COLO668 (cell line): ENCODE data around the gene NBPF3.
"Not testable (repeated sequence)": the region's sequence is repeated elsewhere in the genome, so short reads cannot be mapped to it uniquely, and the experiment has no call there.

ENCODE experiments used
- DNase-seq: peaks from one replicate; lab custom pipeline; 2025; ENCODE audit not compliant: unreplicated experiment; lab: John Stamatoyannopoulos, UW

The NBPF3 gene

DNA sequence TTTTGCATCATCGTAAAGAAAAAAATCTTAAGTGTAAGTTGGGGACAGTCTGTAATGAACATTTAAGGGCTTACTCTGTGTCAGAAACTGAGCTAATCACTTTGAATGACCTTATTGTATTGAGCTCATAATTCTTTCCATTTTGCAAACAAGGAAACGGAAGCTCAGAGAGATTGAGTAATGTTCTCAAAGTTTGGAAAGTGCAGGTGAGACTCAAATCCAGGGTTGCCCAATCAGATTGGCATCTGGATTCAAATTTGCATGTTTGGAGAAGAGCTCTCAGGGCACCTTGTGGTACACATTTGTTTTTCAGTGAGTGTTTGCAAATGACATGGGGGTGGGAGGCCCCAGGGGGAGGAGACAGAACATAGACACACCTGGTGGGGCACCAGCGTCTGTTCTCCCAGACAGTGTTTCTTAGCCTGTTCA is 77.2 kb downstream of the NBPF3 start:
- no peak for DNase-seq

DNA sequence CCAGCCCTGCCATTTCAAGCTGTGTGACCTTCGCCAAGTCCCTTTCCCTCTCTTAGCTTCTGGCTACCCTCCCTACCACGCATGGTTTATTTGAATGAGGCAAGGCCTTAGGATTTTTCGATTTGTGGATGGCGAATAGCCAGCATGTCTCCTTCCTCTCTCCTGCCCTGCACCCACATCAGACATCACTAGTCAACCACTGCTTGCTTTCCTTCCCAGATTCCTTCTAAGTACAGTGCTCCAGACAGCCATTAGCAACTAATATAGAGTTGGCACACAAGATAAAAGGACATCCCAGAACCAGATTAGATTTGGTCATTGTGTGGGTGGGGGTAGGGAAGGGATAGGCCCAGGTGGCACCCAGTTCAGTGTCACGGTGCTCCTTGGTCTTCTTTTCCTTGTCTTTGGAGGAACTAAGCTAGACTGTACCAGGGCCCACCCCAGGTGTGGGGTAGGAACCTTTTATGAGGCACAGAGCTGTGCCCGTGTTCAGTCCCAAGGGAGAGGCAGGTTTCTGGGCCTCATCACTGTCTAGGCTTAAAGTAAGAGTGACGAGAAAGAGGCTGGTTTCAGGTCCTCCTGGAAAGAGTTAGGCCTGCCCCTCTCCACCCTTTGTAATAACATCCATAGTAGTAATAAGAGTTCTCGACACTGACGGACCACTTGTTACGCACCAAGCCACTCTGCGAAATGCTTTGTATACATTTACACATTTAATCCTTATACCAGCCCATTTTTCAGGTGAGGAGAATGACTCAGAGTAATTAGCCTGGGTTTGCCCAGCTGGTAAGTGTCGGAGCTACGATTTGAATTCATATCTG is 77.9 kb downstream of the NBPF3 start:
- no peak for DNase-seq

DNA sequence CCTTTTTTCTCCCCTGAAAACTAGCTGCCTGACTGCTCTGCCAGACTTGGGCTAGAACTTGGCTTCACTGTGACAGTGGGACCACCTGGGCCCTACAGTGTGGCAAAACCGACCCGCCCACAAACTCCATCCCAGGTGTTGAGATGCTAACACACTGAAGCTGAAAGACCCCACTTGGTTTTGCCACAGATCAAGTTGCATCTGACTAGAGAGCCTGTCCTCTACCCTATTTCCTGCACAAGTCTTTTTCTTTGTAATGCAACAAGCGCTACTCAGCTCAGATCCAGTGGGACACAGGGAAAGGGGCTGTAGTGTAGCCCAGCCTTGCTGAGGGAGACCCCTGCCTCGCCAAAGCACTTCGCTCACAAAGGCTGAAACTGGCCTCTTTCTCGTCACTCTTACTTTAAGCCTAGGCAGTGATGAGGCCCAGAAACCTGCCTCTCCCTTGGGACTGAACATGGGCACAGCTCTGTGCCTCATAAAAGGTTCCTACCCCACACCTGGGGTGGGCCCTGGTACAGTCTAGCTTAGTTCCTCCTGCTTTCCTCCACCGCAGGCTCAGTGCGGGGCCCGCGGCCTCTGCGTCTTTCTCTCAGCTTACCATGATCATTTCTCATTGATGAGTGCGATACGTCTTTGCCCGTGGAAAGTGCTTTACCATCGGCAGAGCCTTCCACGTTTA is 79.0 kb downstream of the NBPF3 start:
- no peak for DNase-seq

DNA sequence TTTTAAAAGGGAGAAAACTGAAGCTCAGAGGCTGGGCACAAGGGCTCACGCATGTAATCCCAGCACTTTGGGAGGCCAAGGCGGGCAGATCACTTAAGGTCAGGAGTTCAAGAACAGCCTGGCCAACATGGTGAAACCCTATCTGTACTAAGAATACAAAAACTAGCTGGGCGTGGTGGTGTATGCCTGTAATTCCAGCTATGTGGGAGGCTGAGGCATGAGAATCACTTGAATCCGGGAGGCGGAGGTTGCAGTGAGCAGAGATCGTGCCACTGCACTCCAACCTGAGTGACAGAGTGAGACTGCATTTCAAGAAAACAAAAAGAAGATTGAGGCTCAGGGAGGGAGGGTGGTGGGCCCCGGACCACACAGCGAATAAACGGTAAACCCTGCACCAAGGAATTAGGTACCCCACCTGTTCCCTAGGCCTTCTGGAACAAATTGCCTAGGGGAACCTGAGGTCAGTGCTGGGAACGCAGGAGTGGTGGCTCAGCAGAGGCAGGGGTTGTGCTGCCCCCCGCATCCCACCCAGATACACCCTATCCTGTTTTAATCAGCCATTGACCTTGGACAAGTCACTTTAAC is 79.6 kb downstream of the NBPF3 start:
- not testable (repeated sequence) for DNase-seq

DNA sequence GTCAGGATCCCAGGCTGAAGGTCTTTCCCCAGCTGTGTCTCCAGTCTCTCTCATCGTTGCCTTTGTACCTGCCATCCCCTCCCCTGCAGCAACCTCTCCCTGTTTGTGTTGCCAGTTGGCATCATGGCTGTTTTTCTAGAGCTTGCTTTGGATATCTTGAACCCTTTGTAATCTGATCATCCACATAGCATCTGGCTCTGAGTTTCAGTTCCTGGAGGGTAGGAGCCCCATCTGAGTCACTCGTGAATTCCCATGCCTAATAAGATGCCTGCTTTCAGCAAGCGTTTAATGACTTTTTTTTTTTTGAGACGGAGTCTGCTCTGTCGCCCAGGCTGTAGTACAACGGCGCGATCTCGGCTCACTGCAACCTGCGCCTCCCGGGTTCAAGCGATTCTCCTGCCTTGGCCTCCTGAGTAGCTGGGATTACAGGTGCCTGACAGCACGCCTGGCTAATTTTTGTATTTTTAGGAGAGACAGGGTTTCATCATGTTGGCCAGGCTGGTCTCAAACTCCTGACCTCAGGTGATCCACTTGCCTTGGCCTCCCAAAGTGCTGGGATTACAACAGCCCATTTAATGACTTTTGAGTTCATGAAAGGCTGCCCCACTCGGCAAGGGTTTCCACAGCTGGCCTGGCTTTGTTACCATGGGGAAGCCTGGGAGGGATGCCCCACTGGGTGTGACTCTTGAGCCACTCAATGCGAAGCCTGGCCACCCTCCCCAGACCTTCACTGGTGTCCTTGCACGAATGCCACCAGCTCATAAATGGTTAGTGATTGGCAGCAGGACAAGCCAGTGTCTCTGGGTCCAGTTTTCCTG is 81.2 kb downstream of the NBPF3 start:
- DNase-seq = no peak

DNA sequence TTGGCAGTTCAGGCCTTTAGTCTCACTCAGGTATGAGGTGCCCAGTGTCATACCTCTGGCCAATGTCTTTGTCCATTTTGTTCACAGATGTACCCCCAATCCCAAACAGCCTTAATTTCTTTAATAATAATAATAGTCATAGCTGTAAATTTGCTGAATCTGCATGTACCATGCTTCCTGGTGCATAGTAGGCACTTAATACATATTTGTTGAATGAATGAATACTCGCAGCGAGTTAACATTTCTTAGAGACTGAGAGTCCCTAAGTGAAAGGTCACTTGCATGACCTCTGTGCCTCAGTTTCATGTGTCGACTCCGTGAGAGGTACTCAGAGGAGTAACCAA is 81.8 kb downstream of the NBPF3 start:
- DNase-seq = no peak

DNA sequence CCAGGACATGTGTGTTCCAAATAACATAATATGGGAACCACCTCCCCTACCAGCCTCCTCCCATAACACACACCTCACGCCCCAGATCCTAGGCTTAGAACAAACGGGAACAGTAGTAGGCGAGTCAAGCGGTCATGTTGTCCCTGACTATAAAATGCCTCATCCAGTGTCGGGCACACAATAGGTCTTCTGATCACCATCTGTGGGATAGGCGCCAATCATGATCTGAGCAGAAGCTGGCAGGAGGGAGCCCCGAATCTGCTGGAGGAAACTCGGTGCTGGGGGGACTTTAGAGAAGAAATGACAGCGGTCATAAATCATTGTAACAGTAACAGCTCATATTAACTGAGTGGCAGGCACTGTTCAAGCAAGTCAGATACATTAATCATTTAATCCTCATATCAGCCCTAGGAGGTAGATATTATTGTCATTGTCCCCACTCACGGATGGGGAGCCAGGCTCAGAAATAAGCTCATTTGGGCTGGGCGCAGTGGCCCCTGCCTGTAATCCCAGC is 82.6 kb downstream of the NBPF3 start:
- DNase-seq = no peak

DNA sequence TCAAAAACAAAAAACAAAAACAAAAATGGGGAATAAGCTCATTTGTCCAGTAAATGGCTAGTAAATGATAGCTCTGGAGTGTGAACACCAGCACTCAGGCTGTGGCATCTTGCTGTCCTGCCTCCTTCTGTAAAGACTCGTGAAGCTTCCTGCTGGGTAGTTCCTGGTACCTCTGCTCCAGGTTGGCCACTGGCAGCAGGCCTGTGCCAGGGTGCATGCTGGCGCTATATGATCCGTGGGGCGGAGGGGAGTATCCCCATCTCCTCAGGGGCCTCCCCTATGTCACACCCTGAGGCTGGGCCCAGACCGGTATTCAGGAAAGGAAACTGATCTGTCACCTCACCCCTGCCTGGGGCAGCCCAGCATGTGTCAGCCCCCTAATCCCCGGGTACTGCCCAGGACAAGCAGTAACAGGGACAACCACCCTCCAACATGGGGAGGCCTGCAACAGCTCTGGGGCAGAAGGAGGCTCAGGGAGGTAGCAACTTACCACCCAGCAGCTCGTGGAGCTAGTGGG is 83.4 kb downstream of the NBPF3 start:
- DNase-seq = no peak

DNA sequence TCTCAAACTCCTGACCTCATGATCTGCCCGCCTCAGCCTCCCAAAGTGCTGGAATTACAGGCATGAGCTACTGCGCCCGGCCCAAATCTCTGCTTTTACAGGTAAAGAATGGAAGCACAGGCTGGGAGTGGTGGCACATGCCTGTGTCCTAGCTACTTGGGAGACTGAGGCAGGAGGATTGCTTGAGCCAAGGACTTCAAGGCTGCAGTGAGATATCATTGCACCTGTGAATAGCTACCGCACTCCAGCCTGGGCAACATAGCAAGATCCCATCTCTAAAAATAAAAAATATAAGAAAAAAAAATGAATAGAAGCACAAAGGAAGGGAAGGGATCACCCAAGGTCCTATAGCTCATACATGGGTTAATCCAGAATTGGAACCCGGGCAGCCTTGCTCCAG is 84.3 kb downstream of the NBPF3 start:
- no peak for DNase-seq

DNA sequence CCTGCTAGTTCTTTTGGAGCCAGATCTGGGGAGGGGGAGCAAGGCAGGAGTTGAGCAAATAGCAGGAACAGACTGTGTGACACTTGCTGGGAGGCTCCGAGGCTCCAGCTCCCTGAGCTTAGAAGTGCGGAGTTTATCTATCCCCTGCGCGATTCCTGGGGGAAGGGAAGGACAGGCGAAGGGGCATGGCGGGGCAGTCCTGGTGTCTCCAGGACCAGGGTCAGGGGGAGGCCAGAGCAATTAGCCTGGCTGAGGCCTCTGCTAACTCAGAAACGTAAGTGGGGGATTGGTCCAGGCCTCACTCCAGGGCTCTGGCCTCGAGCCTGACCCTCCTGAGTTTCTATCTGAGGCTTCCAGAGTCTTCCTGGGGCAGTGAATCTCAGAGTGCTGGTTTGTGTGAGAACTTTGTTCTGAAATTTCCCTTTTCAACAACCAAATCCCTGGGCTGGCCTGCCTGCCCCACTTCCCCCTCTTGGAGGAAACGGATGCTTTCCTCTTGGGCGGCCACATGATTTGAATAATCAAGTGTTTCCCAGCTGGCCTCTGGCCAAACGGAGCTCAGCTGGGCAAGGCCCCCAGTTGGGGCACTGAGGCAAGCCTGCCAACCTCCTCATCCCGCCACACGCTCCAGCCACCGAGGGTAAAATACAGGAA is 84.9 kb downstream of the NBPF3 start:
- no peak for DNase-seq

DNA sequence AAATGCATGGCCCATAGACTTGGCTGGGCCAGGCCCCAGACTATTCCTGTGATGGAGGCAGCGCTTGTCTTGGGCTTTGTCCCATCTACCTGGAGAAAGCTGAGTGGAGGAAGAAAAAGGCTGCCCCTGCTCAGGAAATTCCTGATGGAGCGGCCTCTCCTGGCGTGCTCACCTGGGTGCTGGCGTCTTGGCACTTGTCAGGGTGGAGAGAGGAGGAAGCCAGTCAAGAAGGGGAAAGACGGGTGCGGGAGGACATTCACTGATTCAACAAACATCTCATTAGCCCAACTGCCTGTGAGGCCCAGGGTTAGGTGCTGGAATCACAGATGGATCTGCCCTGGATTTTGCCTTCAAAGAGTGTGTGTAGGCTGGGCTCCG is 85.4 kb downstream of the NBPF3 start:
- no peak for DNase-seq

DNA sequence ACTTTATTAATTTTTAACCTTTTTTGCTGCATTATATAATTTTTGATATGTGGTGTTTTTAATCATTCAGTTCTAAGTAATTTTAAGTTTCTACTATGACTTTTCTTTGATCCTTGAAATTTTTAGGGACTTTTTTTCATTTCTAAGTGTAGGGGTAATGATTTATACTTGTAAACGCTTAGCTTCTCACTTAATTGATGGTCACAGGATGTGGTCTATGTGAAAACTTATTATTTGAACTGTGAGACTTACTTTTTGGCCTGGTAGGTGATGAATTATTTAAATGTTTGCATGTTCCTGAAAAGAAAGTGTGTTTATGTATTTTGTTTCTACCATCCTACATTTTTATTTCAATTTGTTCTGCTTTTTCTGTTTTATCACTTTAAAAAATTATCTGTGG is 86.5 kb downstream of the NBPF3 start:
- DNase-seq = no peak

DNA sequence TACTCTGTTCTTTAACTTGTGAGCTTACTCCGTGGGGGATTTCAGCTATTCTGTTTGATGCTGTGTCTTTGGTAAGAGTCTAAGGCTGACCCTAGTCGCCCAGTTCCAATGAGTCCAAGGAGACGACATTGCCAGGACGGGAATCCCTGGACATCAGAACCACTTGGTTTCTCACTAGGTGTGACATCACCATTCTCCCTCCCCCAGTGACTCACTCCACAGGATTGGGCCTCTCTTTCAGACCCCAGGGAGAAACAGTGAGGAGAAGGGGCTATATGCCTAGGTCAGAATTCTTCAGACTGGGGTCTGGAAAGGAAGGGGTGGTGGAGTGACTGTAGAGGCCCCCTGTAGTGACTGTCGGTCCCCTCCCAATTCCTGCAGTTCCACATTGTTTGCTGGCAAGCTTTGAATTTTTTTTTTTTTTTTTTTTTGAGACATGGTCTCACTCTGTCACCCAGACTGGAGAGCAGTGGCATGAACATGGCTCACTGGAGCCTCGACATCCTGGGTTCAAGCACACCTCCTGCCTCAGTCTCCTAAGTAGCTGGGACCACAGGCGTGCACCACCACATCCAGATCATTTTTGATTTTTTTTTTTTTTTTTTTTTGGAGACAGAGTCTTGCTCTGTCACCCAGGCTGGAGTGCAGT is 90.6 kb downstream of the NBPF3 start:
- no peak for DNase-seq

DNA sequence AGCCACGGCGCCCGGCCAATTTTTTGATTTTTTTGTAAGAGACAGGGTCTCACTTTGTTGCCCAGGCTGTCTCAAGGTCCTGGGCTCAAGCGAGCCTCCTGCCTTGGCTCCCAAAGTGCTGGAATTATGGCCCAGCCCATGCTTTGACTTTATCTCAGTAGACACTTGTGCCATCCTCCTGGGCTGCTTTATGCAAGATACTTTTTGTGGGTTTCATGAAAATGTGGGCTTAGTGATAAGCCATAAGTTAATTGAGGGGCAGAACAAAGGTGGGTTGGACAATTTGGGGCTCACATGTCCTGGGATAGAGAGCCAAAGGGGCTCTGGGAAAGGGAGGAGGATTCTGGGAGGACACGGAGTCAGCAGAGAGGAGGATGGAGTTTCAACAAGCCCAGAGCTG is 91.3 kb downstream of the NBPF3 start:
- no peak for DNase-seq

DNA sequence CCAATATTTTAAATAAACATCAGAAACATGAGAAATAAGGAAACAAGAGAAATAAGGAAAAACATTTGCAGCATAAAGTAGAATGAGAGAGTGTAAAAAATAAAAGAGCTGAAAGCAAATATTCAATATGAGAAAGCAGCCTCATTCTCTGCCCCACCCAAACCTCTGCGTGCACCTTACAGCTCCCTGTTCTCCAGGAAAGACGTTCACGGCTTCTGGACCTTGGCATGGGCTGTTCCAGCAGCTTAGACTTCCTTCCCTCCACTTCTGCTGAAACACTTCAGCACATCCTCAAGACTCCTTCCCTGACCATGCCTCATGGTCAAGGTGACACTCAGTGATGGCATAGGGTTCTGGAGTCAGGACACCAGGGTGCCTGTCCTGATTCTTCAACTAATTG is 92.6 kb downstream of the NBPF3 start:
- no peak for DNase-seq

DNA sequence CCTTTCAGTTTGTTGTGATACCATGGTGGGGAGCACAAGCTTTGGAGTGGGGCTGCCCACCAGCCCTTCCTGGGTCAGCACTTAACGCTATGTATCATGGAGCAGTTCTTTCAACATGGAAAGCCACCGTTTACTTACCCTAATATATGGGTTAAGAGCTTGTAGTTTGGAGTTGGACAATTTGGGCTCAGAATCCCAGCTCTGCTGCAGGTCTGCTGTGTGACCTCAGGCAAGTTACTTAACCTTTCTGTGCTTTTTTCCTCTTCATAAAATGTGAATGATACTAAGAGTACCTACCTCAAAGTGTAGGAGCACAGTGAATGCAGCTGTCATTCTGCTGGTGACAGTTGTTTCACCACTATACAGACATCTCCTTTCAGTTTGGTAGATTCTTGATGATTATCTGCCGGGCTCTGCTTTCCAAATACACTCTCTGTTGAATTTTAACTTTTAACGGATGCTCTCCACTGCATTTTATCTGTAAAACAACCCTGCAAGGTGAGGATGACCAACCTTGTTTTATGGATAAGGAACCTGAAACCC is 93.1 kb downstream of the NBPF3 start:
- DNase-seq = no peak

DNA sequence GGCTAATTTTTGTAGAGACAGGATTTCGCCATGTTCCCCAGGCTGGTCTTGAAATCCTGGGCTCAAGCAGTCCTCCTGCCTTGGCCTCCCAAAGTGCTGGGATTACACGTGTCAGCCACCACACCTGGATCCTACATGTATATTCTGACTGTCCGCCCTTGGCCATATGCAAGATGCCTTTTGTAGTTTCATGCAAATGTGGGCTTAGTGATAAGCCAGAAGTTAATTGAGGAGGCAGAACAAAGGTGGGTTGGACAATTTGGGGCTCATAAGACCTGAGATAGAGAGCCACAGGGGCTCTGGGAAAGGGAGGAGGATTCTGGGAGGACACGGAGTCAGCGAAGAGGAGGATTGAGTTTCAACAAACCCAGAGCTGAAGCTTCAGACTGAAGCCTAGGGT is 94.2 kb downstream of the NBPF3 start:
- DNase-seq = no peak
